SK-N-SH (cell line): ENCODE data around the gene SLC9A7.

Experiments used
- CTCF ChIP-seq: fragments of 200-600 bp; sonication (generic); IDR thresholded peaks from 2 replicates; pipeline ENCODE4 v1.6.1; 2017; ENCODE audit warnings: antibody characterized with exemption, mild to moderate bottlenecking, moderate library complexity
- EP300 ChIP-seq, 2 experiments: IDR thresholded peaks; 2 replicates each; pipeline versions ENCODE4 v1.4.0 to v1.6.1; 2012; ENCODE audit warnings: borderline replicate concordance in 1 of 2, low read depth in 1 of 2, low read length in 1 of 2
- FOSL2 ChIP-seq: IDR thresholded peaks from 2 replicates; pipeline ENCODE4 v1.4.0; 2012; ENCODE audit warnings: low read depth, mild to moderate bottlenecking, moderate library complexity, borderline replicate concordance
- MAX ChIP-seq: IDR thresholded peaks from 2 replicates; pipeline ENCODE4 v1.4.0; 2012; ENCODE audit warnings: low read depth
- POLR2AphosphoS5 ChIP-seq: IDR thresholded peaks from 2 replicates; pipeline ENCODE4 v1.6.1; 2012; ENCODE audit warnings: low read depth, low read length
- SIN3A ChIP-seq: IDR thresholded peaks from 2 replicates; pipeline ENCODE4 v1.6.1; 2012; ENCODE audit warnings: low read depth, mild to moderate bottlenecking, low read length, moderate library complexity, borderline replicate concordance
- TF ChIP-seq, protein P1 (sequence below): IDR thresholded peaks from 2 replicates; pipeline ENCODE4 v1.4.0; 2012; ENCODE audit warnings: low read depth, borderline replicate concordance

- no peak for TF ChIP-seq EP300 (IDR thresholded peaks at IDR 0.05; ENCODE audit: borderline replicate concordance in 1 of 2, low read depth in 1 of 2, low read length in 1 of 2)
- no peak for TF ChIP-seq CTCF
- TF ChIP-seq FOSL2, result no peak
- TF ChIP-seq, protein P1, sequence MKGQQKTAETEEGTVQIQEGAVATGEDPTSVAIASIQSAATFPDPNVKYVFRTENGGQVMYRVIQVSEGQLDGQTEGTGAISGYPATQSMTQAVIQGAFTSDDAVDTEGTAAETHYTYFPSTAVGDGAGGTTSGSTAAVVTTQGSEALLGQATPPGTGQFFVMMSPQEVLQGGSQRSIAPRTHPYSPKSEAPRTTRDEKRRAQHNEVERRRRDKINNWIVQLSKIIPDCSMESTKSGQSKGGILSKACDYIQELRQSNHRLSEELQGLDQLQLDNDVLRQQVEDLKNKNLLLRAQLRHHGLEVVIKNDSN, result no peak
- TF ChIP-seq POLR2AphosphoS5, result no peak
- no peak for TF ChIP-seq SIN3A
- no peak for TF ChIP-seq MAX
Observed at GRCh38 chrX:46733226-46733625, 25.7 kb downstream of the SLC9A7 start.
